Spleen (tissue), 11 donors: ENCODE measurements around the gene SMAD6. TPM values are rescaled to one million over a fixed set of nuclear protein-coding genes. Genes with fewer than 3 reads are reported as not detected.

ENCODE experiments used
- DNase-seq: peaks from one replicate; pipeline ENCODE4 v3.0.0-alpha.2; 2020
- H3K27ac ChIP-seq, 8 donors: fragments of 200-600 bp; sonication (generic) in 7 of 8; 1 replicate in 4 of 8; 2 replicates in 4 of 8; pipeline versions ENCODE4 v1.5.0 to v1.8.0; 2016 to 2021; ENCODE audit warnings: inconsistent platforms in 4 of 8, mild to moderate bottlenecking in 4 of 8, moderate library complexity in 1 of 8
- H3K27me3 ChIP-seq, 7 donors: fragments of 200-600 bp; sonication (generic) in 6 of 7; replicated peaks in 1 of 7; 1 replicate in 4 of 7; 2 replicates in 3 of 7; pipeline versions ENCODE4 v1.5.0 to v1.8.0; 2016 to 2021; ENCODE audit warnings: inconsistent platforms in 3 of 7, mild to moderate bottlenecking in 1 of 7
- H3K36me3 ChIP-seq, 6 donors: fragments of 200-600 bp; sonication (generic) in 5 of 6; 1 replicate in 4 of 6; 2 replicates in 2 of 6; pipeline versions ENCODE4 v1.5.0 to v1.8.0; 2016 to 2021; ENCODE audit warnings: inconsistent platforms in 2 of 6
- H3K4me1 ChIP-seq, 6 donors: fragments of 200-600 bp; sonication (generic) in 5 of 6; 1 replicate in 3 of 6; 2 replicates in 3 of 6; pipeline versions ENCODE4 v1.5.0 to v1.8.0; 2016 to 2021; ENCODE audit warnings: inconsistent platforms in 3 of 6
- H3K4me3 ChIP-seq, 8 donors: fragments of 200-600 bp; sonication (generic) in 7 of 8; 1 replicate in 4 of 8; 2 replicates in 4 of 8; pipeline versions ENCODE4 v1.5.0 to v1.8.0; 2016 to 2021; ENCODE audit warnings: inconsistent platforms in 4 of 8, mild to moderate bottlenecking in 4 of 8, moderate library complexity in 2 of 8
- H3K9me3 ChIP-seq, 8 donors: fragments of 200-600 bp; sonication (generic) in 7 of 8; 1 replicate in 4 of 8; 2 replicates in 4 of 8; pipeline versions ENCODE4 v1.5.0 to v1.8.0; 2016 to 2021; ENCODE audit warnings: inconsistent platforms in 4 of 8
- POLR2A ChIP-seq, 3 donors: fragments of 450-650 bp; IDR thresholded peaks; one replicate each; pipeline ENCODE4 v1.5.1; 2017; ENCODE audit warnings: antibody characterized with exemption in 3 of 3, mild to moderate bottlenecking in 1 of 3
- POLR2AphosphoS5 ChIP-seq, 3 donors: sonication (generic); formaldehyde crosslinking; IDR thresholded peaks; one replicate each; pipeline ENCODE4 v1.5.1; 2017; ENCODE audit warnings: antibody characterized with exemption in 3 of 3
- WGBS, 5 donors: extraction: QIAGEN DNeasy Blood & Tissue Kit in 3 of 5; methylation state at CpG; one replicate each; pipeline versions ENCODE4 v1.1.5 to v1.1.7; 2013 to 2018; 5-methylcytosine and 5-hydroxymethylcytosine counted together
- intact Hi-C: fragments of 100-400 bp; cut with DNase I; formaldehyde crosslinking; loops from one replicate; pipeline ENCODE4 v1.15.0; 2023; ENCODE audit warnings: low total_unique reads
- polyA plus RNA-seq, 3 donors: library from polyadenylated mRNA; stranded (reverse); fragments of 200-250 nt; gene quantifications; one replicate each; pipeline ENCODE4 v1.2.1, GENCODE V29; 2013
- total RNA-seq, 7 donors: library from RNA; depleted of rRNA in 3 of 7; stranded (reverse); fragments of >200 nt in 3 of 7; fragmentation: NEBNext Ultra II Directional in 4 of 7; extraction: Animal tissue kit (Norgen Biotek cat#: 25700) in 4 of 7; gene quantifications; one replicate each; pipeline versions ENCODE4 v1.1.0 to v1.2.1, GENCODE V29; 2016 to 2021
- TF ChIP-seq, protein P1 (sequence below), 11 experiments: fragments of 200-600 bp in 7 of 11; fragments of 450-650 bp in 4 of 11; sonication (generic) in 4 of 11; IDR thresholded peaks in 8 of 11; conservative IDR thresholded peaks in 3 of 11; 1 replicate in 7 of 11; 2 replicates in 4 of 11; pipeline versions ENCODE4 v1.4.0 to v1.8.0; 2016 to 2021; ENCODE audit warnings: antibody characterized with exemption in 11 of 11, inconsistent platforms in 4 of 11, mild to moderate bottlenecking in 1 of 11
- donor health status: healthy with polysubstance abuse.
- donor health status: DM: no; HTN: no; CAD: no; lungs with moderate emphysema.
- donor health status: DM: no; HTN: no; CAD: no.
- donor health status: Bipolar disorder and iron deficiency.
- donor health status: healthy.
- donor health status: DM: no; HTN: no; CAD: no.
- donor health status: DM: yes; HTN: yes; CAD: no.

Gene SMAD6
- total and polyA plus RNA-seq, 10 donors, result 0.72 to 14.0 (median 4.8) TPM

DNA sequence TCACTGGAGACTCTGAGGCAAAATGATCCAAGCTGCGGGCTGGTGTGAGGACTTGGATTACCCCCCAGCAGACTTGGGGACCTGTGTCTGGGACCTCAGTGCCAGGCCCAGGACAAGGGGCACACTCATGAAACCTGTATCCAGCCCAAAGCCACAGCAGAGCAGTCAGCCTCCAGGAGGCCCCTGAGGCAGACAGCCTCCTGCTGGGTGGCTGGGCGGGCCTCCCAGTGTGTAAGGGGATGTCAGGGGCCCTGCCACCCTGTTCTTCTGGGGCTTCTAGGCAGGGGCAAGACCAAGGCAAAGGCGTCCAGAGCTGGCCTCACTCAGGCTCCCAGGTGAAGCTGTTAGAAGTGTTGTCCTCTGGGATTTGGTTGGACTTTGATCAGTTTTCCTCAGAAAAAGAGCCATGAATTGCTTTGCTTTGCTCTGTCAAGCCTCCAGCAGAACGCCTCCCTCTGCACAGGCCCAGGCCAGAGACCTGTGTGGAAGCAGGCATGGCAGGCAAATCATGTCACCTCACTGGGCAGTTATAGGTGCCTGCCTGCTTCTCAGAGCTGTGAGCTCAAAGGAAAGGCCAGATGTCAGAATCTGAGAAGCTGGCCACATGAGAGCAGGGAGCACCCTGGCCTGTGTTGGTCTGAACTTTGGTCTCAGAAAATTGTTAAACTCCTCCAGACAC lies 77.4 kb downstream of the SMAD6 start:
- DNase-seq, result peak; percentile 36
- Histone ChIP-seq H3K9me3 (no peaks in the 10 kb centered on the region), H3K27ac (no peak overlapping the region), H3K4me1 (peaks cover 0 to 18% (median 3%) of the 10 kb centered on the region in 6 donors), H3K4me3 (no peak overlapping the region), H3K27me3 (no peaks in the 10 kb centered on the region), H3K36me3 (peaks cover 0 to 7% (median 0%) of the 10 kb centered on the region in 6 donors)
- WGBS, 5 donors, result 78 to 95% (median 85%) methylated on average over 3 to 4 of the region's 4 CpGs
- TF ChIP-seq, protein P1, sequence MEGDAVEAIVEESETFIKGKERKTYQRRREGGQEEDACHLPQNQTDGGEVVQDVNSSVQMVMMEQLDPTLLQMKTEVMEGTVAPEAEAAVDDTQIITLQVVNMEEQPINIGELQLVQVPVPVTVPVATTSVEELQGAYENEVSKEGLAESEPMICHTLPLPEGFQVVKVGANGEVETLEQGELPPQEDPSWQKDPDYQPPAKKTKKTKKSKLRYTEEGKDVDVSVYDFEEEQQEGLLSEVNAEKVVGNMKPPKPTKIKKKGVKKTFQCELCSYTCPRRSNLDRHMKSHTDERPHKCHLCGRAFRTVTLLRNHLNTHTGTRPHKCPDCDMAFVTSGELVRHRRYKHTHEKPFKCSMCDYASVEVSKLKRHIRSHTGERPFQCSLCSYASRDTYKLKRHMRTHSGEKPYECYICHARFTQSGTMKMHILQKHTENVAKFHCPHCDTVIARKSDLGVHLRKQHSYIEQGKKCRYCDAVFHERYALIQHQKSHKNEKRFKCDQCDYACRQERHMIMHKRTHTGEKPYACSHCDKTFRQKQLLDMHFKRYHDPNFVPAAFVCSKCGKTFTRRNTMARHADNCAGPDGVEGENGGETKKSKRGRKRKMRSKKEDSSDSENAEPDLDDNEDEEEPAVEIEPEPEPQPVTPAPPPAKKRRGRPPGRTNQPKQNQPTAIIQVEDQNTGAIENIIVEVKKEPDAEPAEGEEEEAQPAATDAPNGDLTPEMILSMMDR (IDR thresholded peaks at IDR 0.05 in 8 of 11, conservative IDR thresholded peaks at IDR 0.05 in 3 of 11), result no peak
- TF ChIP-seq POLR2A (IDR thresholded peaks at IDR 0.05) (no peak), POLR2AphosphoS5 (IDR thresholded peaks at IDR 0.05) (no peak)
- intact Hi-C loops, result no loop called here

DNA sequence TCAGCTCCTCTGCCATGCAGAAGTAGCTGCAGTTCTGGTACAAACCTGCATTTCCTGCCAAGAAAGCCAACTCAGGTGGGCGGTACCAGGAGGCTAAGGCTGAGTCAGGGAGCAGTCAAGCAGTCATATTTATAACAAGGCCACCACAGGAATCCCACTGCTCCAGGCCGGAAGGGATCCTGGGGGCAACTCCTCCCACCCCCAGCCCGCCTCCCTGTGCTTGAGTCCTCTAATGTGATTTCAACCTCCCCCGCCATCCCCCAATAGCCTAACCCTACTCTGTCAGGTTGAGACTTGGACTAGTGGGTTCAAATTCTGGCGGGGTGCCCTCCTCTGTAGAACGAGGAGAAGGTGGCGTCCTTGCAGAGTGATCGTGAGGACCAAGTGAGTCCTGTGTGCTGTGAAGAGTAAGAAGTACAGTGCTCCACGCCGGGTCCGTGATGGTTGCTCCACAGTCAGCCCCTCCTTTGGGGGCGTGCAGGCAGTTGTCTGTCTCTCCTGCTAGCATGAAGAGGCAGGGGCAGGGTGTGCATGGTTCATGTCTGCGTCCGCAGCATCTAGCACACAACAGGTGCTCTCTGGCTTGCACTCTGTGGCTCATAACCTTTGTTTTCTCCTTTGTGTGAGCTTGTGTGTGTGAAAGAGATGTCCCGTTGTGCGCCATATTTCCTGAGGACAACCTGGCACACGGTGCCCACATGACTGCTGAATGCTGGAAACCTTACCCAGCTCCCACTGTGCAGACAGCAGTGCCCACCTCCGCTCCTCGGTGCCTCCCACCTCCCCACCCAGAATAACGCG lies 78.3 kb downstream of the SMAD6 start:
- peaks cover 0 to 7% (median 0%) of the 10 kb centered on the region in 6 donors for H3K36me3 ChIP-seq
- H3K27ac ChIP-seq, result no peak overlapping the region
- DNase-seq, result no peak
- intact Hi-C loops, result no loop called here
- TF ChIP-seq POLR2A (IDR thresholded peaks at IDR 0.05) (no peak), POLR2AphosphoS5 (IDR thresholded peaks at IDR 0.05) (no peak)
- TF ChIP-seq, protein P1 (IDR thresholded peaks at IDR 0.05 in 8 of 11, conservative IDR thresholded peaks at IDR 0.05 in 3 of 11), result no peak
- peaks cover 0 to 11% (median 0%) of the 10 kb centered on the region in 6 donors for H3K4me1 ChIP-seq
- no peaks in the 10 kb centered on the region for H3K9me3 ChIP-seq
- no peak overlapping the region for H3K4me3 ChIP-seq
- WGBS, 5 donors, result 85 to 90% (median 89%) methylated on average over 18 to 21 of the region's 21 CpGs
- H3K27me3 ChIP-seq, result no peaks in the 10 kb centered on the region

DNA sequence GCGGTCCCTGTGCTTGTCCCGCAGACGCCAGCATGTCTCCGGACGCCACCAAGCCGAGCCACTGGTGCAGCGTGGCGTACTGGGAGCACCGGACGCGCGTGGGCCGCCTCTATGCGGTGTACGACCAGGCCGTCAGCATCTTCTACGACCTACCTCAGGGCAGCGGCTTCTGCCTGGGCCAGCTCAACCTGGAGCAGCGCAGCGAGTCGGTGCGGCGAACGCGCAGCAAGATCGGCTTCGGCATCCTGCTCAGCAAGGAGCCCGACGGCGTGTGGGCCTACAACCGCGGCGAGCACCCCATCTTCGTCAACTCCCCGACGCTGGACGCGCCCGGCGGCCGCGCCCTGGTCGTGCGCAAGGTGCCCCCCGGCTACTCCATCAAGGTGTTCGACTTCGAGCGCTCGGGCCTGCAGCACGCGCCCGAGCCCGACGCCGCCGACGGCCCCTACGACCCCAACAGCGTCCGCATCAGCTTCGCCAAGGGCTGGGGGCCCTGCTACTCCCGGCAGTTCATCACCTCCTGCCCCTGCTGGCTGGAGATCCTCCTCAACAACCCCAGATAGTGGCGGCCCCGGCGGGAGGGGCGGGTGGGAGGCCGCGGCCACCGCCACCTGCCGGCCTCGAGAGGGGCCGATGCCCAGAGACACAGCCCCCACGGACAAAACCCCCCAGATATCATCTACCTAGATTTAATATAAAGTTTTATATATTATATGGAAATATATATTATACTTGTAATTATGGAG lies 79.1 kb downstream of the SMAD6 start:
- no peak for DNase-seq
- intact Hi-C loops, result no loop called here
- no peak overlapping the region for H3K4me3 ChIP-seq
- WGBS, 5 donors, result 94 to 97% (median 97%) methylated on average over 53 to 73 of the region's 73 CpGs
- peaks cover 0 to 7% (median 0%) of the 10 kb centered on the region in 6 donors for H3K36me3 ChIP-seq
- H3K9me3 ChIP-seq, result no peaks in the 10 kb centered on the region
- peaks cover 0 to 6% (median 0%) of the 10 kb centered on the region in 6 donors for H3K4me1 ChIP-seq
- H3K27ac ChIP-seq, result no peak overlapping the region
- no peaks in the 10 kb centered on the region for H3K27me3 ChIP-seq
- TF ChIP-seq, protein P1 (IDR thresholded peaks at IDR 0.05 in 8 of 11, conservative IDR thresholded peaks at IDR 0.05 in 3 of 11), result no peak
- TF ChIP-seq POLR2AphosphoS5 (IDR thresholded peaks at IDR 0.05) (peak in 1 of 3 donors; percentile 18), POLR2A (IDR thresholded peaks at IDR 0.05) (no peak)
